ES-I3 (cell line): Measurements from ENCODE around the gene C4B.

Experiments
- H3K36me3 ChIP-seq: 2 replicates; pipeline ENCODE4 v1.6.1; 2013; ENCODE audit warnings: mild to moderate bottlenecking, low read length, control low read depth, moderate library complexity; ENCODE audit not compliant: insufficient read depth
- H3K4me1 ChIP-seq: 2 replicates; pipeline ENCODE4 v1.6.1; 2013; ENCODE audit warnings: mild to moderate bottlenecking, control low read depth, low read length; ENCODE audit not compliant: insufficient read depth
- H3K9ac ChIP-seq: 2 replicates; pipeline ENCODE4 v1.6.1; 2013; ENCODE audit warnings: low read depth, mild to moderate bottlenecking, low read length, moderate library complexity
- H3K9me3 ChIP-seq: 2 replicates; pipeline ENCODE4 v1.6.1; 2013; ENCODE audit warnings: mild to moderate bottlenecking, low read length, moderate library complexity; ENCODE audit not compliant: control insufficient read depth, insufficient read depth

The C4B gene

DNA sequence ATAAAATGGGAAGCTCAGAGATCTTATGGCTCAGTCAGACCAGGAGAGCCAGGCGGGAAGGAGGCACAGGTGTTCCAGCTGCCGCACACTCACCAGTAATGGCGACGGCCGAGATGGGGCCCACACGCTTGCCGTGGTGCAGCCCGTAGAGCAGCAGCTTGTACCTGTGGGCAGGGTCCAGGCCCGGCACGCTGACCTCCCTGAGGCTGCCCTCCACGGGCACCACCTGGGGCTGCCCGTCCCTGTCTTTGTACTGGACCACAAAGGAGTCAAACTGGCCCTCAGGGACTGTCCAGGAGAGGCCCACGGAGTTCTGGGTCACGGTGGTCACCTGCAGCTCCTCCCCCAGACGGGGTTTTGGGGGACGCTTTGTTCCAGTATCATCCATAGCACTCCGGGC is 54.9 kb downstream of the C4B start:
- H3K36me3 ChIP-seq: no peaks in the 10 kb centered on the region
- no peak overlapping the region for H3K9ac ChIP-seq
- peaks cover 4% of the 10 kb centered on the region; the same call in 1 of the 2 replicates for H3K4me1 ChIP-seq
- H3K9me3 ChIP-seq: no peaks in the 10 kb centered on the region

DNA sequence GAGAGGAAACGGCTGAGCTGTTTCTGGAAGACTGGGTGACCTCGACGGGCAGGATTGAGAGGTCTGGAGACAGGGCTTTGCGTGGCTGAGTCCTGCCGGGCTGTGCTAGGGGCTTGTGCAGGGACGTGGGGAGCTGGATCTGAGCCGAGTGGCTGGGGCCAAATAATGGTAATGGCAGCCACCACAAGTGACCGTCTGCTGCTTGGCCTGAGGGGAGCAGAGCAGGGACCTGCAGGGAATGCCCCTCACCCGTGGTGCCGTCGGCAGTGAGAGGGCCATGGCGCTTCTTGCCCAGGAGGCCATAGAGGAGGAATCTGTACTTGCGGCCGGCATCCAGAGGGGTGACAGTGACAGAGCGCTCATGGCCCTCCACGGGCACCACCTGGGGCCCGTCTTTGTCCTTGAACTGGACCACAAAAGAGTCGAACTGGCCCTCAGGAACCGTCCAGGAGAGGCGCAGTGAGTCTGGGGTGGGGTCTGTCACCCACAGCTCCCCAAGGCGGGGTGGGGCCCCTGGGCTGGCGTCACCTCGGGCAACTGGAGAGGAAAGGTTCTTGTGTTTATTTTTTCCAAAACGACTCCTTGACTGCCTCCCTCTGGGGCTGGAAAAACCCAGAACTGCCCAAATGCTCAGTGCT is 55.4 kb downstream of the C4B start:
- H3K9ac ChIP-seq: no peak overlapping the region
- no peaks in the 10 kb centered on the region for H3K9me3 ChIP-seq
- no peaks in the 10 kb centered on the region for H3K36me3 ChIP-seq
- H3K4me1 ChIP-seq: peaks cover 4% of the 10 kb centered on the region; the same call in 1 of the 2 replicates

DNA sequence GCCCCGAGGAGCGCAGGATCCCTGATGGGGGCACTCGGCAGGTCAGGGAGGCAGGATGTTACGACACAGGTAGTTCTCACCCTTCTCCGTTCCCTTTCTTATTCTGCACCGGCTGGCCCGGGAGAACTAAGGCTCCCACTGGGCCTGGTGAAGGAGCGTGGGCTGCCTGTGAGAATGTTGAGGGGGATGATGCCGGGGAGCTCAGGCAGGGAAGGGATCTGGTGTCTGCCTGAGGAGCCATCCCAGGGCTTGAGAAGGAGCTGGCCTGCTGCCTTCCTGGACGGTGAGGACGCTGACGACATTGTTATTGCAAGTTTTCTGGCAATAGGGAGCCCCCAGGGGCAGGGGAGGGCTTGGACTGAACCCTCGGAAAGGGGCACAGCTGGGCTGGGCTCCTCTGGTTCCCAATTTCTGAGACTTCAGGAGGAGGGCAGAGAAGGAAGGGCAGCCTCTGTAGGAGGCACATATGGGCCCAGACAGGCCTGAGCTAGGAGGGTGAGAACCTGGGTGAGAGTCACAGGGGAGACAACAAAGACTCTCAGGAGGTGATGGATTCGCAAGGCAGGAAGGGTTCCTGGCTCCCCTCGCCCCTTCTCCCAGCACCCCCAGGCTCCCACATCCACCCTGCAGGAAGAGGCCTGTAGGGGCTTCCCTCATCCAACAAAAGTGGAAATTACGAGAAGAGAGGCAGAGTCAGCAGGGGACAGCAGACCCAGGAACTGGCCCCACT is 56.4 kb downstream of the C4B start:
- Histone ChIP-seq H3K9ac (no peak overlapping the region), H3K9me3 (no peaks in the 10 kb centered on the region), H3K4me1 (peaks cover 4% of the 10 kb centered on the region; the same call in 1 of the 2 replicates), H3K36me3 (no peaks in the 10 kb centered on the region)

DNA sequence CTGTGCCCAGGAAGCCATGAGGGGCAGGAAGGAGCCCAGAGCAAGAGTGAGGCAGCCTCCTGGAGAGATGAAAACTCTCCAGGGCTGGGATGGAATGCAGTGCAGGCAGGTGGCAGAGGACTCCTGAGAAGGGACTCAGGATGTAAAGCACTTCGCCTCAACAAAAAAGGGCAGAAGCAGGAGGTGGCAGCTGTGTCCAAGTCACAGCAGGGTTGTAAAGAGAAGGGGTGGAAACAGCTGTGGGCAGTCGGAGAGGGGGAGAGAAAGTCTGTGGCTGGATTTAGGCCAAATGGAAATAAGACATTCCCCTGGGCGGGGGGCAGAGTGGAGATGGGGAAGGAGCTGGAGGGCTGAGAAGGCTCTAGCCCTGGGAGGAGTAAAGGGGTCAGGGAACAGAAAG is 58.5 kb downstream of the C4B start:
- Histone ChIP-seq H3K36me3 (no peaks in the 10 kb centered on the region), H3K4me1 (peaks cover 8% of the 10 kb centered on the region; the same call in 1 of the 2 replicates), H3K9me3 (no peaks in the 10 kb centered on the region), H3K9ac (no peak overlapping the region)

DNA sequence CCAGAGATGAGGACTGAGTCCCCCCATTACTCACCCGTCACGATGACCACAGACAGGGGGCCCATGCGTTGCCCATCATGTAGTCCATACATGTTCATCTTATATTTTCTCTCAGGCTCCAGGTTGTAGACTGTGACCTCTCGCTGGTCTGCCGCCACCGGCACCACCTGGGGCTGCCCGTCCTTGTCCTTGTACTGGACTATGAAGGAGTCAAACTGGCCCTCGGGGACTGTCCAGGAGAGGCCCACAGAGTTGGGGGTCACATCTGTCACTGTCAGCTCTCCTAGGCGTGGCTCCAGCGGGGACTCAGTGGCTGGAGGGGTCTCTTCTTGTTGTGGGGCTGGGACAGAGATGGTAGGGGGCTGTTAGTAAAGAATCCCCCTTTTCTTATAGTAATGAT is 59.0 kb downstream of the C4B start:
- Histone ChIP-seq H3K9me3 (no peaks in the 10 kb centered on the region), H3K36me3 (no peaks in the 10 kb centered on the region), H3K4me1 (peaks cover 8% of the 10 kb centered on the region; the same call in 1 of the 2 replicates), H3K9ac (no peak overlapping the region)

DNA sequence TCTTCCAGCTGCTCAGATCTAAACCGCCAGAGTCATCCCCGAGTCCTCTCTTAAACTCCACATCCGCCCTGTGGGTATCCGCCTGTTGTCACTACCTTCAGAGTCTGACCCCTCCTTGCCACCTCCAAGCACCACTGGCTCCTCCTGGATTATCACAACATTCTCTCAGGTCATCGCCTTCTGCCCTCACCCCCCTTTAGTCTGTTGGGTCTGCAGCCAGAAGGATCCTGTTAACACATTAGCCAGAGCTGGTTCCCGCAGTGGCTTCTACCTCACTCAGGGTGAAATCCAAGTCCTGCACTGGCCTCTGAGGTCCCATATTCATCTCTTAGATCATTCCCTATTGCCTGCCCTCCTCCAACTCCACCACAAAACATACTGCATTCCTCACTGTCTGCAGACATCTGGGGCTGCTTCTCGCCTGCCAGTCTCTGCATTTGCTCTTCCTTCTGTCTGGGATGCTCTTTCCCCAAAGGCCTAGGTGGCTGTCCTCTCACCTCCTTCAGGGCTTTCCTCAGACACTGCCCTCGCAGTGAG is 60.5 kb downstream of the C4B start:
- Histone ChIP-seq H3K4me1 (peaks cover 8% of the 10 kb centered on the region; the same call in 1 of the 2 replicates), H3K36me3 (no peaks in the 10 kb centered on the region), H3K9ac (no peak overlapping the region), H3K9me3 (no peaks in the 10 kb centered on the region)

DNA sequence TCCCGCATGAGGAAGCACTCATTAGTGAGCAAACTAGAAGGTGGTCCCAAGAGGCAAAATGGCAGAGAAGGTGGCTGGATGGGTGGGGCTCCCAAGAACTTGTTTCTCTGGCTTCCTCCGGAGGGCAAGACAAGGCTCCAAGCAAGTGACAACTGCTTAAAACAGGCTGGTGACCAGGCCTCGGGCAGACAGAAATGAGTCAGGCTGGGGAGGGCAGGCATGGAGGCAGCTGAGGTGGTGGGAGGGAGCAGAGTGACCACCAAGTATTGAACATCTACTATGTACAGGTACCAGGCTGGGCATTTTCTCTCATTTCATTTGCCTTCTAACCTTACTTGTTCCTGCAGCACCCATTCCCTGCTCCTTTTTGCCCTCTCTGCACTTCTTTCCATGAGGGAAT is 61.2 kb downstream of the C4B start:
- Histone ChIP-seq H3K4me1 (peaks cover 8% of the 10 kb centered on the region; the same call in 1 of the 2 replicates), H3K9ac (no peak overlapping the region), H3K9me3 (no peaks in the 10 kb centered on the region), H3K36me3 (no peaks in the 10 kb centered on the region)

DNA sequence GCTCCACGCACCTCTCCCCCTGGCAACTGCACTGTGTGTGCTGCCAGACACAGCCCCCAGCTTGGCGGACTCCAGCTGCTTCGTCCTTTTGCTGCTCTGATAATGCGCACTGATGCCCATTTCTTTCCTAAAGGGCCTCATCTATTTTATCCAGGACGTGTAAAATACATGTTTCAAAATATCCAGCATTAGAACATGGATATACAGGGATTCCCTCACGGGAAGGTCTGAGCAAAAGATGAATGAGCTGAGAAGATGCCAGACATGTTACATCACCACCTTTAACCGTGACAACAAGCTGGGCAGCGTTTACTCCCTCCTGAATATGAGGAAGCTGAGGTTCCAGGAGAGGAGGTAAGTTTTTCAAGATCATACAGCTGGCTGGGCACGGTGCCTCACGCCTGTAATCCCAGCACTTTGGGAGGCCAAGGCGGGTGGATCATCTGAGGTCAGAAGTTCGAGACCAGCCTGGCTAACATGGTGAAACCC is 61.8 kb downstream of the C4B start:
- Histone ChIP-seq H3K4me1 (peaks cover 4% of the 10 kb centered on the region; the same call in 1 of the 2 replicates), H3K36me3 (no peaks in the 10 kb centered on the region), H3K9ac (no peak overlapping the region), H3K9me3 (no peaks in the 10 kb centered on the region)

DNA sequence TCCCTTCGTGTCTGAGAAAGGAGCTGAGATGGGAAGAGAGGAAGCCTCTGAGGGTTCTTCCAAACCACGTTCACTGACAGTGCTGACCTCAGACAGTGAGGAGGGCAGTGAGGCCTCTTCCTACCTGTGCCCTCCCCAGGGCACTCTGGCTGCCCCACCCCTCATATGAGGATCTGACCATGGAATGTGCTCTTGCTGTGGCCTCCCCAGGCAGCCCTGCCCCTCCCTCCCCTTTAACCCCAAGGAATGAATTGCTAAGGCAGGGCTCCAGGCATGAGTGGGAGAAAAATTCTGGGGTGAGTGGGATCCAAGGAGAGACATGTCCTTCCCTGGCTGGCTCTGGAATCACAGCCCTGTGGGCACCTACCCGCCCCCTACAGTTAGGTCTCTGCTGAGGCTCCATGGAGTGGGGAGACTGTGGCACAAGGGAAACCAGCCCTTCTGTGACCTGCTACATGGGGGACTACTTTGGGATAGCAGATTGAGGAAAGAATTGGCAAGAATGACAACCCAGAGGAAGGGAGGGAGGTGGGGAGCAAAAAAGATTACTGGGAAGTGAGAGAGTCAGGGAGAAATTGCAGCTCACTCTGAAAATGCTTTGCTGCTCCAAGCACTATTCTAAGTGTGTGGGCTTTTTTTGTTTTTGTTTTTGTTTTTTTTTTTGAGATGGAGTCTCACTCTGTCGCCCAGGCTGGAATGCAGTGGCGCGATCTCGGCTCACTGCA is 65.1 kb downstream of the C4B start:
- peaks cover 3% of the 10 kb centered on the region; the same call in 1 of the 2 replicates for H3K4me1 ChIP-seq
- no peak overlapping the region for H3K9ac ChIP-seq
- H3K36me3 ChIP-seq: no peaks in the 10 kb centered on the region
- no peaks in the 10 kb centered on the region for H3K9me3 ChIP-seq

DNA sequence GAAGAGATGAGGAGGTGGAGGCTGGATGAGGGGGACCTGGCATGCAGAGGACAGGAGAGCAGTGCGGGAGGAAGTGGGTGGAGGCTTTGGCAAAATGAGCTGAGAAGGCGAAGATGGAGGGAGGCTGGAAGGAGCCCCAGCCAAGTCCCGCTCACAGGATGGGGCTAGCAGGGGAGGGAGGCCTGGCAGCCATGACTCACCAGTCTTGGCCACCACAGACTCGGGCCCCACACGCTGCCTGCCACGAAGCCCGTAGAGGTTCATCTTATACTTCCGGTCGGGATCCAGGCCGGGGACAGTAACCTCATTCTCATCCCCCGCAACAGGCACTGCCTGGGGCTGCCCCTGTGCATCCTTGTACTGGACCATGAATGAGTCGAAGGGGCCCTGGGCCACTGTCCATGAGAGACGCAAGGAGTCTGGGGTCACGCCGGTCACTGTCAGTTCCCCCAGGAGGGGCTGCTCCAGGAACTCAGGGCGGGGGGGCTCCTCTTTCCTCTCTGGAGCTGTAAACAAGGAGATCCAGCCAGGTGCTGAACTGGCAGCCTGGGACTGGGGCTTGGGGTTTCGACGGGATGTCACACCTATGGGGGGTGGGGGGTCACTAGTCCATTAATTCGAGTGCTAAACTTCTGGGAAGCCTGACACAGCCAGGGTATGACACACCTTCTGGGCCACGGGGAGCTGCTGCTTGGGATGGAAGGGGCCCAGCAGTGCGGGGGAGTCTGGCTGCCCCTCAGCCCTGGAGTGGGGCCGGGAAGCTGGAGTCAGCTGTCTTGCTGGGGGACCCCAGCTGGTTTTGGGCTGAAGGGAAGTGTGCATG is 66.8 kb downstream of the C4B start:
- Histone ChIP-seq H3K9ac (no peak overlapping the region), H3K9me3 (no peaks in the 10 kb centered on the region), H3K4me1 (peaks cover 2% of the 10 kb centered on the region; the same call in 1 of the 2 replicates), H3K36me3 (no peaks in the 10 kb centered on the region)

DNA sequence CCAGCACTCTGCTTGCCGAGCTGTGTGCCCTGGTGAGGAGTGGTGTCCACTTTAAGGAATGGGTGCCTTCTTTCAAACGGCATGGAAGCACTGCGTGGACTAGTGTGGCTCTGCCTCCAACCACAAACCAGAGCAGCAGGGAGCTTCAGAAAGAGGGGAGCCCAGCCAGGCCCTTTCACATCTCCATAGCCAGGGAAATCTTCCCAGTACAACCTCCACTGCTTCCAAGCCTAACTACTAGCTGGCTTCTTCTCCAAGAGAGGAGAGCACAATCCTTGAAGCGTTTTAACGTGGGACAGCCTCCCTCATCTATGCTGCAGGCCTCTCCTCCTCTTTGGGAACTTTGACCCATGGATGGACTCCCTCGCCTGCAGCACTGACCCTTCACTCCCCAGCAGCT is 67.9 kb downstream of the C4B start:
- Histone ChIP-seq H3K36me3 (no peaks in the 10 kb centered on the region), H3K4me1 (no peaks in the 10 kb centered on the region; the same call in 1 of the 2 replicates), H3K9me3 (no peaks in the 10 kb centered on the region), H3K9ac (no peak overlapping the region)

DNA sequence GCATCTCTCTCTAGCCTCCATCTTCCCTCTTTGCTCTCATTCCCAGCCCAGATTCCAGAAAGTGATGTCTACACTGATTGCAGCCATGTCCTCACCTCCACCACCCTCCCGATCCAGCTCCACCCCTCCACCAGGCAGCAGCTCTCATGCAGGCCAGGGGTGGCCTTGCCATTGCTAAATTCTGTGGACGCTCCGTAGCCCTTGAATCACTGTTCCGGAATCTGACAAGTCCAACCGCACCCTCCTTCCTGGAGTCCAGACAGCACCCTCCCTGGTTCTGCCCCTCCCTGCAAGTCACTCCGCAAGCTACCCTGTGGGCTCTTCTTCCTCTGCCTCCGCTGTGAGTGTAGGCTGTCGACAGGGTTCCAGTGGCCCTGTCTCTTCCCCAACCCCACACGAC is 68.3 kb downstream of the C4B start:
- Histone ChIP-seq H3K36me3 (no peaks in the 10 kb centered on the region), H3K4me1 (no peaks in the 10 kb centered on the region; the same call in 1 of the 2 replicates), H3K9me3 (no peaks in the 10 kb centered on the region), H3K9ac (no peak overlapping the region)

DNA sequence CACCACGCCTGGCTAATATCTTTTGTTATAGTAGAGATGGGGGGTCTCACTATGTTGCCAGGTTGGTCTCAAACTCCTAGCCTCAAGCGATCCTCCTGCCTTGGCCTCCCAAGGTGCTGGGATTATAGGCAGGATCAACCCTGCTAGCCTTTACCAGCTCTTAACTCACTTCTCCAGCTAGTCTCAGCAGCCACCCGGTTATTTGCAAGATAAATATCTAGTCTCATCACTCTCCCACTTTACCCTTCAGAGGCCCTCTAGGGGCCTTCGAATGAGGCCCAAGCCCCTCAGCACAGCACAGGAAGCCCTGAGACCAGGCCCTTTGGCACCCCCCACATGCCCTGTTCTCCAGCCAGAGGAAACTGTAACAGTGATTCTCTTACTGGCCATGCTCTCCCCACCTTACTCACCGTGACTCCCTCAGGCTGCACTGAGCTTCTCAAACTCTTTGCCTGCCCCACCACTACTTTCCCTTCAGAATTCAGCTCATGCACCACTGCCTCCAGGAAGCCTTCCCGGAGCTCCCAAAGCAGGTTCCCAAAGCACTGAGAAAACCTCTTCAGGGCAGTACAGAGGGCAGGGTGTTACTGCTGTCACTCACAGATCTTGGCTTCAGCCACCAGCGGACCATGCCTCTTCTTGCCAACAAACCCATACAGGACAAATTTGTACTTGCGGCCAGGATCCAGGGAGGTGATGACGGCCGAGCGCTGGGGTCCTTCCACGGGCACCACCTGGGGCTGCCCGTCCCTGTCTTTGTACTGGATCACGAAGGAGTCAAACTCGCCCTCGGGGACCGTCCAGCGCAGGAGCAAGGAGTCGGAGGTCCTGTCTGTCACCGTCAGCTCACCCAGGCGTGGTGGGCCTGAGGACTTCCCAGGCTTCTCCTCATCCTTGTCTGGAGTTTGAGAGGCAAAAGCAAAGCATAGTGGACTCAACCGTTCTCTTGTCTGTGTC is 69.5 kb downstream of the C4B start:
- no peaks in the 10 kb centered on the region for H3K9me3 ChIP-seq
- H3K36me3 ChIP-seq: no peaks in the 10 kb centered on the region
- H3K4me1 ChIP-seq: peaks cover 6% of the 10 kb centered on the region; the same call in 1 of the 2 replicates
- H3K9ac ChIP-seq: no peak overlapping the region
